GM23338 (cell line): Measurements from ENCODE around the gene LRRC8B. TPM values are rescaled to one million over a fixed set of nuclear protein-coding genes. Genes with fewer than 3 reads are reported as not detected.

ENCODE experiments used
- ATAC-seq: fragments of 200-7000 bp; cut with Tn5 transposase; 3 replicates; pipeline ENCODE4 v1.9.1; 2020
- DNase-seq: peaks from one replicate; pipeline ENCODE4 v3.0.0-alpha.2; 2015; ENCODE audit warnings: low spot score
- H2AFZ ChIP-seq: fragments of 200-600 bp; sonication (generic); 2 replicates; pipeline ENCODE4 v1.8.0; 2016; ENCODE audit warnings: antibody characterized with exemption, mild to moderate bottlenecking, moderate library complexity
- H3F3A ChIP-seq: fragments of 200-600 bp; sonication (generic); replicated peaks from 2 replicates; pipeline ENCODE4 v1.8.0; 2017; ENCODE audit warnings: antibody characterized with exemption, mixed run types, low read depth
- H3K27ac ChIP-seq: fragments of 200-600 bp; sonication (generic); 2 replicates; pipeline ENCODE4 v1.6.1; 2016; ENCODE audit warnings: low read depth
- H3K27me3 ChIP-seq: fragments of 200-600 bp; sonication (generic); 2 replicates; pipeline ENCODE4 v1.8.0; 2016; ENCODE audit warnings: mild to moderate bottlenecking, mixed run types, moderate library complexity; ENCODE audit not compliant: insufficient read depth
- H3K36me3 ChIP-seq: fragments of 200-600 bp; sonication (generic); 2 replicates; pipeline ENCODE4 v1.8.0; 2016; ENCODE audit warnings: mild to moderate bottlenecking; ENCODE audit not compliant: insufficient read depth
- H3K4me1 ChIP-seq: fragments of 200-600 bp; sonication (generic); 2 replicates; pipeline ENCODE4 v1.8.0; 2016; ENCODE audit warnings: mild to moderate bottlenecking, moderate library complexity; ENCODE audit not compliant: insufficient read depth
- H3K4me2 ChIP-seq: fragments of 200-600 bp; sonication (generic); 2 replicates; pipeline ENCODE4 v1.7.1; 2017; ENCODE audit warnings: mixed run types
- H3K4me3 ChIP-seq: fragments of 200-600 bp; sonication (generic); 2 replicates; pipeline ENCODE4 v1.6.1; 2016; ENCODE audit warnings: mixed run types
- H3K79me2 ChIP-seq: fragments of 200-600 bp; sonication (generic); replicated peaks from 2 replicates; pipeline ENCODE4 v1.8.0; 2017; ENCODE audit warnings: mild to moderate bottlenecking; ENCODE audit not compliant: insufficient read depth
- H3K9me2 ChIP-seq: fragments of 200-600 bp; sonication (generic); 2 replicates; pipeline ENCODE4 v1.8.0; 2017; ENCODE audit not compliant: insufficient read depth
- H4K20me1 ChIP-seq: fragments of 200-600 bp; sonication (generic); replicated peaks from 2 replicates; pipeline ENCODE4 v1.8.0; 2017; ENCODE audit warnings: mild to moderate bottlenecking; ENCODE audit not compliant: insufficient read depth
- H3K27ac Mint-ChIP-seq: 2 replicates; pipeline ENCODE4 v1.8.0; 2020; ENCODE audit warnings: inconsistent platforms, mild to moderate bottlenecking, moderate library complexity, mixed read lengths
- H3K27me3 Mint-ChIP-seq: 3 replicates; pipeline ENCODE4 v1.8.0; 2022; ENCODE audit warnings: low read depth, mild to moderate bottlenecking, moderate library complexity, mixed read lengths, inconsistent platforms; ENCODE audit not compliant: insufficient read depth, poor library complexity
- H3K36me3 Mint-ChIP-seq: 3 replicates; pipeline ENCODE4 v1.8.0; 2021; ENCODE audit warnings: low read depth, mild to moderate bottlenecking, inconsistent platforms, moderate library complexity, mixed read lengths
- H3K4me1 Mint-ChIP-seq: 3 replicates; pipeline ENCODE4 v1.8.0; 2020; ENCODE audit warnings: mild to moderate bottlenecking, inconsistent platforms, mixed read lengths
- H3K4me3 Mint-ChIP-seq: 3 replicates; pipeline ENCODE4 v1.8.0; 2021; ENCODE audit warnings: moderate library complexity, mild to moderate bottlenecking, inconsistent platforms, mixed read lengths
- H3K9me3 Mint-ChIP-seq: 3 replicates; pipeline ENCODE4 v1.8.0; 2020; ENCODE audit warnings: moderate library complexity, mild to moderate bottlenecking, inconsistent platforms, mixed read lengths
- CREB1 ChIP-seq: fragments of 250-450 bp; sonication (Bioruptor Pico); IDR thresholded peaks from 2 replicates; pipeline ENCODE4 v1.5.0; 2020; ENCODE audit warnings: low read depth, mild to moderate bottlenecking, moderate library complexity
- CTCF ChIP-seq, 2 experiments: fragments of 200-600 bp in 1 of 2; sonication (generic) in 1 of 2; conservative IDR thresholded peaks; 2 replicates each; pipeline versions ENCODE4 v1.5.1 to v1.6.1; 2016 to 2017; ENCODE audit warnings: antibody characterized with exemption in 2 of 2, low read depth in 2 of 2, mild to moderate bottlenecking in 2 of 2, moderate library complexity in 1 of 2
- ETS1 ChIP-seq: IDR thresholded peaks from 2 replicates; pipeline ENCODE4 v1.6.1; 2016; ENCODE audit warnings: antibody characterized with exemption
- EZH2 ChIP-seq: fragments of 200-600 bp; sonication (generic); IDR thresholded peaks from one replicate; pipeline ENCODE4 v1.8.0; 2017; ENCODE audit warnings: antibody characterized with exemption, mild to moderate bottlenecking, low read depth; ENCODE audit not compliant: unreplicated experiment
- EZH2phosphoT487 ChIP-seq: fragments of 200-600 bp; sonication (generic); IDR thresholded peaks from one replicate; pipeline ENCODE4 v1.8.1; 2018; ENCODE audit warnings: antibody characterized with exemption; ENCODE audit not compliant: unreplicated experiment
- JUNB ChIP-seq: IDR thresholded peaks from one replicate; pipeline ENCODE4 v1.6.1; 2016; ENCODE audit warnings: antibody characterized with exemption; ENCODE audit not compliant: unreplicated experiment
- NANOG ChIP-seq: IDR thresholded peaks from 2 replicates; pipeline ENCODE4 v1.6.1; 2016; ENCODE audit warnings: antibody characterized with exemption, borderline replicate concordance
- POLR2AphosphoS5 ChIP-seq: IDR thresholded peaks from 2 replicates; pipeline ENCODE4 v1.6.1; 2016; ENCODE audit warnings: antibody characterized with exemption, low read depth
- REST ChIP-seq: IDR thresholded peaks from one replicate; pipeline ENCODE4 v1.6.1; 2018; ENCODE audit warnings: antibody characterized with exemption; ENCODE audit not compliant: unreplicated experiment
- STAT1 ChIP-seq: IDR thresholded peaks from one replicate; pipeline ENCODE4 v1.6.1; 2016; ENCODE audit warnings: antibody characterized with exemption; ENCODE audit not compliant: unreplicated experiment
- ZNF114 ChIP-seq: fragments of 250-450 bp; sonication (Bioruptor Pico); IDR thresholded peaks from 2 replicates; pipeline ENCODE4 v1.5.0; 2020; ENCODE audit warnings: mild to moderate bottlenecking, moderate library complexity
- ZNF331 ChIP-seq: fragments of 250-450 bp; sonication (Bioruptor Pico); IDR thresholded peaks from 2 replicates; pipeline ENCODE4 v1.5.0; 2020; ENCODE audit warnings: low read depth, mild to moderate bottlenecking, moderate library complexity
- ZNF462 ChIP-seq: fragments of 250-450 bp; sonication (Bioruptor Pico); IDR thresholded peaks from 2 replicates; pipeline ENCODE4 v1.5.0; 2020; ENCODE audit warnings: mild to moderate bottlenecking, moderate library complexity
- polyA plus RNA-seq: library from polyadenylated mRNA; unstranded; fragments of >200 nt; fragmentation: Nextera tagmentation; extraction: Ambion mirVana; gene quantifications from 2 replicates; pipeline ENCODE4 v1.2.1, GENCODE V29; 2016
- total RNA-seq: library from RNA; depleted of rRNA; stranded (reverse); fragments of >200 nt; shearing (Covaris generic); gene quantifications from 2 replicates; pipeline ENCODE4 v1.2.3, GENCODE V29; 2014

LRRC8B gene
- total and polyA plus RNA-seq, 2 experiments from 2014 or later: 9.0 to 26.5 TPM

GRCh38 chr1:89555550-89555949, 30.9 kb downstream of the LRRC8B start:
- Histone ChIP-seq H3K4me3 (no peak overlapping the region), H3K27ac (no peak overlapping the region), H3K27me3 (no peaks in the 10 kb centered on the region), H3K36me3 (no peaks in the 10 kb centered on the region), H2AFZ (no peak overlapping the region), H4K20me1 (peaks cover 3% of the 10 kb centered on the region; the same call in 1 of the 2 replicates), H3K79me2 (peaks cover 17% of the 10 kb centered on the region), H3K4me2 (no peak overlapping the region), H3K4me1 (peaks cover 25% of the 10 kb centered on the region), H3F3A (no peaks in the 10 kb centered on the region), H3K9me2 (no peaks in the 10 kb centered on the region)
- Mint-ChIP-seq H3K27ac (peak overlapping the region; percentile 80), H3K4me1 (peaks cover 35% of the 10 kb centered on the region), H3K36me3 (peaks cover 23% of the 10 kb centered on the region), H3K27me3 (no peaks in the 10 kb centered on the region), H3K4me3 (no peak overlapping the region), H3K9me3 (peaks cover 3% of the 10 kb centered on the region; the same call in 2 of the 3 replicates)
- no peak for TF ChIP-seq REST
- no peak for TF ChIP-seq CTCF (conservative IDR thresholded peaks at IDR 0.05; ENCODE audit: low read depth in 2 of 2)
- no peak for TF ChIP-seq NANOG
- no peak for TF ChIP-seq ZNF331 (CRISPR knock-in tag)
- TF ChIP-seq CREB1 (CRISPR knock-in tag): no peak
- TF ChIP-seq EZH2: no peak
- TF ChIP-seq ZNF462 (CRISPR knock-in tag): no peak
- no peak for TF ChIP-seq STAT1
- TF ChIP-seq EZH2phosphoT487: no peak
- TF ChIP-seq JUNB: no peak
- no peak for TF ChIP-seq ZNF114 (CRISPR knock-in tag)
- TF ChIP-seq ETS1: no peak
- no peak for TF ChIP-seq POLR2AphosphoS5
- DNase-seq (no peak), ATAC-seq (no peak)
